GM12875 (cell line): ENCODE data around the gene KIFC3.

Source experiments
- H3K4me3 ChIP-seq: one replicate; pipeline ENCODE4 v1.5.1; 2011; ENCODE audit warnings: low read depth, low read length, control low read depth
- CTCF ChIP-seq: IDR thresholded peaks from 2 replicates; pipeline ENCODE4 v1.5.1; 2011; ENCODE audit warnings: low read depth, mild to moderate bottlenecking, control low read depth, inconsistent platforms, low read length, moderate library complexity, borderline replicate concordance; ENCODE audit not compliant: insufficient read depth

KIFC3 gene

GRCh38 chr16:57709663-57710062, 92.6 kb downstream of the KIFC3 start:
- no peak for TF ChIP-seq CTCF
- no peak overlapping the region for H3K4me3 ChIP-seq
